NCI-H2196 (cell line): Measurements from ENCODE around the gene PINLYP.

Experiments
- DNase-seq: peaks from one replicate; lab custom pipeline; 2025; ENCODE audit not compliant: unreplicated experiment; lab: John Stamatoyannopoulos, UW

PINLYP gene

DNA sequence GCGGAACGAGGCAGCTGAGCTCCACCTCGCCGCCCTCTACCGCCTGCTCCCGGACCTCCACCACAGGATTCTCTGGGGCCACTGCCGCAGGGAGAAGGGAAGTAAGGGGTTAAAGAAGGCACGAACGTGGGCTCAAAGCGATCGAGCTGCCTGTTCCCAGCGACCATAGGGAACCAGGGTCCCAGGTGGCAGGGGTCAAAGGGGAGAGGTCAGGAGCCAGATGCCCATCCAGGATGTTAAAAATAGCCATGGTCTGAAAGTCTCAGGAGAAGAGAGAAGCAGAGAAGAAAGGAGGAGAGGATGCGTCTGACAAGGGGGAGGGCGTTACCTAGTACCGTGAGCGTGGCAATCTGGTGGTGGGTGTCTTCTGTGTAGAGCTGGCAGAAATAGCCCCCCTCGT lies 51.2 kb downstream of the PINLYP start:
- no peak for DNase-seq

- no peak for DNase-seq
These were observed 53.2 kb downstream of the PINLYP start for GRCh38 chr19:43628646-43629326.

DNA sequence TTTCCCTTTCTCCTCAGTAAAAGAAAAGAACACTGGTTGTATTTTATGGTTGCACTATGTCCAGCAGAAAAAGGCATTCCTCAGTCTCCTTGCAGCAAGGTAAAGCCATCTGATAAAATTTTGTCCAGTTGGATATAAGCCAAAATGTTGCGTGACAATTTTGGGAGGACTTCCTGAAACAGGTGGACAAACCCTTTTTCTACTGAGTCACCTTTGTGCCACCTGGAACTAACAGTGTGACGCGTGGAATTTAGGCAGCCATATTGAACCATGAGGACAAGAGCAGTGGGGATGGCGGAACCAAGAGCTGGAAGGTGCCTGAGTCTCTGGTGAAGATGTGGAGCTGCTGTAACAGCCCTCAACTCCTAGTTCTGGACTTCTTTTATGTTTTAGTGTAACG lies 55.9 kb downstream of the PINLYP start:
- DNase-seq, result no peak
